ENCODE data around the gene SLC35D3.
"Not testable (repeated sequence)": the region's sequence is repeated elsewhere in the genome, so short reads cannot be mapped to it uniquely, and the experiment has no call there.

Gene SLC35D3

GRCh38 chr6:136901212-136901784 lies 20.8 kb upstream of the SLC35D3 start:
- POLR2A ChIA-PET, result no interaction called here
- no peak for DNase-seq (ENCODE audit: low read depth, low spot score)
- no peak overlapping the region for H3K4me3 ChIP-seq (ENCODE audit: low read depth, low read length)
- TF ChIP-seq CTCF (IDR thresholded peaks at IDR 0.05; ENCODE audit: insufficient read depth, low read length, missing control alignments), result no peak
- CTCF ChIA-PET, result no interaction called here

GRCh38 chr6:136904477-136904876 lies 17.6 kb upstream of the SLC35D3 start:
- POLR2A ChIA-PET; CTCF ChIA-PET; H3K4me3 ChIP-seq (ENCODE audit: low read depth, low read length); DNase-seq (ENCODE audit: low read depth, low spot score): not testable (repeated sequence)

- no peak overlapping the region for H3K4me3 ChIP-seq (ENCODE audit: low read depth, low read length)
- DNase-seq (ENCODE audit: low read depth, low spot score), result no peak
- no peak for TF ChIP-seq CTCF (IDR thresholded peaks at IDR 0.05; ENCODE audit: insufficient read depth, low read length, missing control alignments)
- ChIA-PET CTCF (no interaction called here), POLR2A (no interaction called here)
These were observed 7.2 kb upstream of the SLC35D3 start for GRCh38 chr6:136914947-136915346.

GRCh38 chr6:136918706-136919105 lies 3.4 kb upstream of the SLC35D3 start:
- DNase-seq (ENCODE audit: low read depth, low spot score), result no peak
- no peak for TF ChIP-seq CTCF (IDR thresholded peaks at IDR 0.05; ENCODE audit: insufficient read depth, low read length, missing control alignments)
- ChIA-PET POLR2A (no interaction called here), CTCF (no interaction called here)
- no peak overlapping the region for H3K4me3 ChIP-seq (ENCODE audit: low read depth, low read length)

- TF ChIP-seq CTCF (IDR thresholded peaks at IDR 0.05; ENCODE audit: insufficient read depth, low read length, missing control alignments), result no peak
- ChIA-PET POLR2A (no interaction called here), CTCF (interaction anchor here (1.0 to 1.5 kb wide), 3 partner anchors 10 to 49 kb away, joined by 3 to 6 read pairs (median 4); no protein-coding TSS in a partner anchor)
- no peak for DNase-seq (ENCODE audit: low read depth, low spot score)
- H3K4me3 ChIP-seq (ENCODE audit: low read depth, low read length), result no peak overlapping the region; the same call in 1 of the 2 replicates
These were observed 1.9 kb upstream of the SLC35D3 start for GRCh38 chr6:136920216-136920615.

GRCh38 chr6:136920671-136921380 lies 1.3 kb upstream of the SLC35D3 start:
- ChIA-PET POLR2A (no interaction called here), CTCF (interaction anchor here (1.5 to 1.6 kb wide), 2 partner anchors 9 to 11 kb away, joined by 5 to 6 read pairs; no protein-coding TSS in a partner anchor)
- DNase-seq (ENCODE audit: low read depth, low spot score), result no peak
- H3K4me3 ChIP-seq (ENCODE audit: low read depth, low read length), result peak overlapping the region; percentile 49
- TF ChIP-seq CTCF (IDR thresholded peaks at IDR 0.05; ENCODE audit: insufficient read depth, low read length, missing control alignments), result no peak
